Loucy (cell line): ENCODE results near the gene CD300A.

Experiments
- CTCF ChIP-seq: fragments of 200-600 bp; sonication (generic); conservative IDR thresholded peaks from 2 replicates; pipeline ENCODE4 v1.5.1; 2014; ENCODE audit warnings: mild to moderate bottlenecking, antibody characterized with exemption, low read length
- EZH2phosphoT487 ChIP-seq: fragments of 200-600 bp; IDR thresholded peaks from 2 replicates; pipeline ENCODE4 v1.6.1; 2018; ENCODE audit warnings: antibody characterized with exemption, mild to moderate bottlenecking, moderate library complexity, borderline replicate concordance

- no peak for TF ChIP-seq CTCF
- no peak for TF ChIP-seq EZH2phosphoT487
Measured at GRCh38 chr17:74455025-74455545, 11.3 kb upstream of the CD300A start.
